ENCODE measurements around the gene C9orf43.

Gene C9orf43

DNA sequence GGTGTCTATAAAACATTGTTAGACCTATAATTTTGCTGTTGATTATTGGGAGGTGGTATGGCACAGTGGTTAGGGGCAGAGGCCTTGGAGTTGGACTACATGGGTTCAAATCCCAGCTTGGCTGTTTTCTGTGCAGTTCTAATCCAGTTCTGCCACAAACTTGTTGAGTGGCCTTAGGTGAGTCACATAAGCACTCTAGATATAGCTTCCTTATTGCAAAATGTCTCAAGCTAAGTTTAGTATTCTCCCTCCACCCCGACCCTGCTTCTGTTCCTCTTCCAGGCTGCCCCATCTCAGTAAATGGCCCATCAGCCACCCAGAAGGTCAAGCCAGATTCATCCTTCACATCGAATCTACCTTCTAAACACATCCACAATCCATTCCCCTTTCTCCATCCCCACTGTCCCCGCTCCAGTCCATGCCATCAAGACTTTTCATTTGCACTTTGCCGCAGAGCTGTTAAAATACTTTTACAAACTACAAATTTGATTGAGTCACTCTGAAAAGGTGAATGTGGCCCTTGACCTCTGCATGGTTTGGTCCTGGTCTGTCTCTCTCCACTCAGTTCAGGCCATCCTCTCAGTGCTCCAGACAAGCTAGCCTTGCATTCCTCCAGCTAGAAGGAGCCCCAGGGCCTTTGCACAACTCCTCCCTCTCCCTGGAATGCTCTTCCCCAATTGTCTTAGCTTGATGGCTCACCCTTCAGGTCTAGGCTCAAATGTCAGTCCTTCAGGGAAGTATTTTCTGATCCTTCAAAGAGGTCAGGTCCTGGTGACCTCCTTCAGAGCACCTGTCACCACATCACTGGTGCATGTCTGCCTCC lies 23.8 kb upstream of the C9orf43 start:
- Histone ChIP-seq H3K36me3 (ENCODE audit: control insufficient read depth in 1 of 2, insufficient read depth in 2 of 2, low read length in 2 of 2) (peaks cover 38 to 61% of the 10 kb centered on the region in 2 donors), H3K27ac (ENCODE audit: low read length) (no peak overlapping the region), H3K27me3 (ENCODE audit: low read depth, low read length) (no peaks in the 10 kb centered on the region), H3K4me3 (ENCODE audit: low read depth in 1 of 2, low read length in 2 of 2) (no peak overlapping the region), H3K4me1 (ENCODE audit: control insufficient read depth in 1 of 2, insufficient read depth in 2 of 2, low read length in 2 of 2) (no peaks in the 10 kb centered on the region), H3K9me3 (ENCODE audit: control insufficient read depth in 1 of 2, low read length in 2 of 2) (no peaks in the 10 kb centered on the region)

- Histone ChIP-seq H3K36me3 (ENCODE audit: control insufficient read depth in 1 of 2, insufficient read depth in 2 of 2, low read length in 2 of 2) (peaks cover 40 to 70% of the 10 kb centered on the region in 2 donors), H3K4me1 (ENCODE audit: control insufficient read depth in 1 of 2, insufficient read depth in 2 of 2, low read length in 2 of 2) (no peaks in the 10 kb centered on the region), H3K9me3 (ENCODE audit: control insufficient read depth in 1 of 2, low read length in 2 of 2) (no peaks in the 10 kb centered on the region), H3K27ac (ENCODE audit: low read length) (no peak overlapping the region), H3K27me3 (ENCODE audit: low read depth, low read length) (no peaks in the 10 kb centered on the region), H3K4me3 (ENCODE audit: low read depth in 1 of 2, low read length in 2 of 2) (no peak overlapping the region)
These were observed 22.9 kb upstream of the C9orf43 start for GRCh38 chr9:113387560-113388230.

- Histone ChIP-seq H3K27me3 (ENCODE audit: low read depth, low read length) (no peaks in the 10 kb centered on the region), H3K27ac (ENCODE audit: low read length) (no peak overlapping the region), H3K4me1 (ENCODE audit: control insufficient read depth in 1 of 2, insufficient read depth in 2 of 2, low read length in 2 of 2) (no peaks in the 10 kb centered on the region), H3K4me3 (ENCODE audit: low read depth in 1 of 2, low read length in 2 of 2) (no peak overlapping the region), H3K36me3 (ENCODE audit: control insufficient read depth in 1 of 2, insufficient read depth in 2 of 2, low read length in 2 of 2) (peaks cover 40 to 78% of the 10 kb centered on the region in 2 donors), H3K9me3 (ENCODE audit: control insufficient read depth in 1 of 2, low read length in 2 of 2) (no peaks in the 10 kb centered on the region)
These were observed 21.7 kb upstream of the C9orf43 start for GRCh38 chr9:113388833-113389232.

DNA sequence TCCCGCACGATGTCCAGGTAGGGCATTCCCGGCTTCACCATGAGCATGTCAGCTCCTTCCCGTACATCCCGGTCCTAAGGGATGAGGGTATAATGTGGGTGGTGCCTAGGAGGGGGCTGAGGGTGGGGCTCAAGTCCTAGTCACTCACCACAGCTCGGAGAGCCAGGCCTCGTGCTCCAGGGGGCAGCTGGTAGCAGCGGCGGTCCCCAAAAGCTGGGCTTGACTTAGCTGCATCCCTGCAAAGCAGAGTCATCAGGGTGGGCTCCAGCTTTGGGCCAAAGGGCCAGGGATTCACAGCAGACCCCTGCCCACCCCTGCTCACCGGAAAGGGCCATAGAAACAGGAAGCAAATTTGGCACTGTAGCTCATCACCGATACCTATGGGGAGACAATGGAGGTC lies 21.1 kb upstream of the C9orf43 start:
- H3K27me3 ChIP-seq (ENCODE audit: low read depth, low read length) = no peaks in the 10 kb centered on the region
- no peak overlapping the region for H3K27ac ChIP-seq (ENCODE audit: low read length)
- no peaks in the 10 kb centered on the region for H3K9me3 ChIP-seq (ENCODE audit: control insufficient read depth in 1 of 2, low read length in 2 of 2)
- peaks cover 40 to 78% of the 10 kb centered on the region in 2 donors for H3K36me3 ChIP-seq (ENCODE audit: control insufficient read depth in 1 of 2, insufficient read depth in 2 of 2, low read length in 2 of 2)
- H3K4me1 ChIP-seq (ENCODE audit: control insufficient read depth in 1 of 2, insufficient read depth in 2 of 2, low read length in 2 of 2) = no peaks in the 10 kb centered on the region
- H3K4me3 ChIP-seq (ENCODE audit: low read depth in 1 of 2, low read length in 2 of 2) = no peak overlapping the region

DNA sequence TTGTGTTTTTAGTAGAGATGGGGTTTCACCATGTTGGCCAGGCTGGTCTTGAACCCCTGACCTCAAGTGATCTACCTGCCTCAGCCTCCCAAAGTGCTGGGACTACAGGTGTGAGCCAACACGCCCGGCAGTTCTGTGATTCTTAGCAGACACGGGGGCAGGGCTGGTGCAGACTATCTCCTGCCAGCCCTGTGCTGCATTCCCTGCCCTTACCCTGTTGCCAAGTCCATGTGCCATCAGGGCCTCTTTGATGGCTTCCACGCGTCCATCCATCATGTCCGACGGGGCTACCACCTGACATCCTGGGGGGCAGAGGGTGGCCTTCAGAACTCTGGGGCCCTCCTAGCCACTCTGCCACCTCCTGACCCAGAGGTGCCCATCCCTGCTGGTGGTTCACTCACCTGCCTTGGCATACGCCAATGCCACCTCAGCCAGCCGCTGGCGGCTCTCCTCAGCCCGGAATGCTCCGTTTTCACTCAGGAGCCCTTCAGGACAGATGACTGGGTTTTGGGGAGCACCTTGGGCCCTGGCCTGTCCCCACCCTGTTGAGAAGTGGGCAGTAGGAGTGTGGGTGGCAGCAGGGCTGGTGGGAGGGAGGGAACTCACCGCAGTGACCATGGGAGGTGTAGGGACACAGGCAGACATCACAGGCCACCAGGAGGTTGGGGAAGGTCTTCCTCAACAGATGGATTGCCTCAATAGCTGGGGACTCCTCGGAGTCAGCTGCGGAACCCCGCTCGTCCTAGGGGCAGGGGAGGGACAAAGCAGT lies 20.2 kb upstream of the C9orf43 start:
- no peaks in the 10 kb centered on the region for H3K9me3 ChIP-seq (ENCODE audit: control insufficient read depth in 1 of 2, low read length in 2 of 2)
- H3K4me3 ChIP-seq (ENCODE audit: low read depth in 1 of 2, low read length in 2 of 2) = no peak overlapping the region
- H3K27me3 ChIP-seq (ENCODE audit: low read depth, low read length) = no peaks in the 10 kb centered on the region
- H3K36me3 ChIP-seq (ENCODE audit: control insufficient read depth in 1 of 2, insufficient read depth in 2 of 2, low read length in 2 of 2) = peaks cover 40 to 81% of the 10 kb centered on the region in 2 donors
- H3K4me1 ChIP-seq (ENCODE audit: control insufficient read depth in 1 of 2, insufficient read depth in 2 of 2, low read length in 2 of 2) = no peaks in the 10 kb centered on the region
- no peak overlapping the region for H3K27ac ChIP-seq (ENCODE audit: low read length)

GRCh38 chr9:113391917-113392316 lies 18.6 kb upstream of the C9orf43 start:
- no peaks in the 10 kb centered on the region for H3K9me3 ChIP-seq (ENCODE audit: control insufficient read depth in 1 of 2, low read length in 2 of 2)
- no peak overlapping the region for H3K4me3 ChIP-seq (ENCODE audit: low read depth in 1 of 2, low read length in 2 of 2)
- H3K36me3 ChIP-seq (ENCODE audit: control insufficient read depth in 1 of 2, insufficient read depth in 2 of 2, low read length in 2 of 2) = peaks cover 38 to 72% of the 10 kb centered on the region in 2 donors
- H3K4me1 ChIP-seq (ENCODE audit: control insufficient read depth in 1 of 2, insufficient read depth in 2 of 2, low read length in 2 of 2) = no peaks in the 10 kb centered on the region
- no peaks in the 10 kb centered on the region for H3K27me3 ChIP-seq (ENCODE audit: low read depth, low read length)
- no peak overlapping the region for H3K27ac ChIP-seq (ENCODE audit: low read length)

- Histone ChIP-seq H3K9me3 (ENCODE audit: control insufficient read depth in 1 of 2, low read length in 2 of 2) (no peaks in the 10 kb centered on the region), H3K36me3 (ENCODE audit: control insufficient read depth in 1 of 2, insufficient read depth in 2 of 2, low read length in 2 of 2) (peaks cover 29 to 58% of the 10 kb centered on the region in 2 donors), H3K27me3 (ENCODE audit: low read depth, low read length) (no peaks in the 10 kb centered on the region), H3K27ac (ENCODE audit: low read length) (no peak overlapping the region), H3K4me1 (ENCODE audit: control insufficient read depth in 1 of 2, insufficient read depth in 2 of 2, low read length in 2 of 2) (peaks cover 0 to 5% of the 10 kb centered on the region in 2 donors), H3K4me3 (ENCODE audit: low read depth in 1 of 2, low read length in 2 of 2) (no peak overlapping the region)
These were observed 17.3 kb upstream of the C9orf43 start for GRCh38 chr9:113393281-113393680.

DNA sequence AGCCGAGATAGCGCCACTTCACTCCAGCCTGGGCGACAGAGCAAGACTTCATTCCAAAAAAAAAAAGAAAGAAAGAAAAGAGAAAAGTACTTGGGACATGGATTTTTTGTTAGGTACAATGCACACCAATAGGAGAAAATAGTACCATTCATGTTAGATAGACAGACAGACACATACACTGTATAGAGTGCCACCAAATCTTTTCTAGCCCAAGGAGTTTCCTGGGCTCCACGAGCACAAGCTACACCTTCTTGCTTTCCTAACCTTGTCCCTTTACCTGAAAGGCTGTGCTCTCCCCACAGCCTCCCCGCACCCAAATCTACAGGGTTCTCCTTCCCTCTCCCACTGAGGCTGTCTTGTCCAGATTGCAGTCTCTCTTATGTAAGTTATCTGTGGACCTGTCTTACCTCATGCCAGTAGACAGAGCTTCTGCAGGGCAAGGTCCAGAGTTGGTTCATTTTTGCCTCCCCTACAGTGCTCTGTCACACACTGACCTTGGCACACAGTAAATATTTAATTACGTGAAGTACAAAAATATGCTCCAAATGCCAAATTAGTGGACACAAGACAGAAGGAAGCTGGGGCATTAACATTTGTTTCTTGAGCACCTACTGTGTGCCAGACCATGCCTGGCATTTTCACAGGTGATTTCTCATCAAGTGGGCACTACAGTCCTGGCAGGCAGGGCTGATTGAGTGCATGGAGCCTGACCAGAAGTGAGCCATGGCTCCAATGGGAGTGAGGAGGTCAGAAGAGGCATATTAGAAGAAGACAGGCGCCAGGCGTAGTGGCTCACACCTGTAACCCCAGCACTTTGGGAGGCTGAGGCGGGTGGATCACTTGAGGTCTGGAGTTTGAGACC lies 15.3 kb upstream of the C9orf43 start:
- Histone ChIP-seq H3K4me3 (ENCODE audit: low read depth in 1 of 2, low read length in 2 of 2) (no peak overlapping the region), H3K36me3 (ENCODE audit: control insufficient read depth in 1 of 2, insufficient read depth in 2 of 2, low read length in 2 of 2) (peaks cover 15 to 39% of the 10 kb centered on the region in 2 donors), H3K27ac (ENCODE audit: low read length) (no peak overlapping the region)

GRCh38 chr9:113397203-113397631 lies 13.3 kb upstream of the C9orf43 start:
- peaks cover 0 to 19% of the 10 kb centered on the region in 2 donors for H3K36me3 ChIP-seq (ENCODE audit: control insufficient read depth in 1 of 2, insufficient read depth in 2 of 2, low read length in 2 of 2)
- peaks cover 14 to 16% of the 10 kb centered on the region in 2 donors for H3K4me1 ChIP-seq (ENCODE audit: control insufficient read depth in 1 of 2, insufficient read depth in 2 of 2, low read length in 2 of 2)
- H3K9me3 ChIP-seq (ENCODE audit: control insufficient read depth in 1 of 2, low read length in 2 of 2) = no peaks in the 10 kb centered on the region
- no peak overlapping the region for H3K27ac ChIP-seq (ENCODE audit: low read length)
- H3K4me3 ChIP-seq (ENCODE audit: low read depth in 1 of 2, low read length in 2 of 2) = no peak overlapping the region
- no peaks in the 10 kb centered on the region for H3K27me3 ChIP-seq (ENCODE audit: low read depth, low read length)

More for the DNA sequence above, 15.3 kb upstream of the C9orf43 start:
- no peaks in the 10 kb centered on the region for H3K27me3 ChIP-seq (ENCODE audit: low read depth, low read length)
- peaks cover 8 to 11% of the 10 kb centered on the region in 2 donors for H3K4me1 ChIP-seq (ENCODE audit: control insufficient read depth in 1 of 2, insufficient read depth in 2 of 2, low read length in 2 of 2)
- H3K9me3 ChIP-seq (ENCODE audit: control insufficient read depth in 1 of 2, low read length in 2 of 2) = no peaks in the 10 kb centered on the region

- Histone ChIP-seq H3K36me3 (ENCODE audit: control insufficient read depth in 1 of 2, insufficient read depth in 2 of 2, low read length in 2 of 2) (peaks cover 0 to 6% of the 10 kb centered on the region in 2 donors), H3K27ac (ENCODE audit: low read length) (no peak overlapping the region), H3K4me3 (ENCODE audit: low read depth in 1 of 2, low read length in 2 of 2) (no peak overlapping the region), H3K4me1 (ENCODE audit: control insufficient read depth in 1 of 2, insufficient read depth in 2 of 2, low read length in 2 of 2) (peaks cover 14 to 16% of the 10 kb centered on the region in 2 donors), H3K27me3 (ENCODE audit: low read depth, low read length) (no peaks in the 10 kb centered on the region), H3K9me3 (ENCODE audit: control insufficient read depth in 1 of 2, low read length in 2 of 2) (no peaks in the 10 kb centered on the region)
These were observed 11.8 kb upstream of the C9orf43 start for GRCh38 chr9:113398796-113399195.
